GM18867 (cell line): Measurements from ENCODE around the gene PRX.
"Not testable (repeated sequence)": the region's sequence is repeated elsewhere in the genome, so short reads cannot be mapped to it uniquely, and the experiment has no call there.

Experiments used
- ATAC-seq: cut with Tn5 transposase; IDR thresholded peaks from one replicate; pipeline ENCODE4 v1.9.1; 2021; ENCODE audit warnings: mild to moderate bottlenecking, moderate library complexity; ENCODE audit not compliant: unreplicated experiment

Gene PRX

DNA sequence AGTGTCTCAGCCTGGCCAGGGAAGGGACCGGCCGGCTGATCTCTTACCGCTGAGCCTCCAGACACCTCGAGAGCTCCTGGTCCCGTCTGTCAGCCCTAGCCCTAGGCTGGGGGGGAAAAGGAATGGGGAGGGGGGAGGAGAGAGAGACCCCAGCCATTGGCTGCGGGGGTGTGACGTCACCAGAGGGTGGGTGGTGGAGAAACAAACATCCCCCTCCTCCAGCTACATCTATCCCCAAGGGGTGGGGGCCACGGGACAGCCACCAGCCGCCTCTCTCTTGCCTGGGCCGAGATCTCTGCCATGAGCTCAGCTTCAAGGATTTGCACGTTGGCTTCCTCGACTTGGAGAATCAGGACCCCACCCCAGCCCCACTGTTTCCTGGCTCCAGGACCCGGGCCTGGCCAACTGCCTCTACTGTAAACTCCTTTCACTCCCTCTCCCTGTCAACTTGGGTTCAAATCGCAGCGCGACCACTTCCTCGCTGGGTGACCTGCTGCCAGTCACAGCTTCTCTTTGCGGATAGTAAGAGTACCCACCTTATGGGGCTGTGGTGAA is at the start of gene PRX:
TSS of gene PRX (minus strand) at position 88 of the 555 bp plus-strand sequence. CDS start 5,446 bp downstream, outside the sequence.
- ATAC-seq: no peak

DNA sequence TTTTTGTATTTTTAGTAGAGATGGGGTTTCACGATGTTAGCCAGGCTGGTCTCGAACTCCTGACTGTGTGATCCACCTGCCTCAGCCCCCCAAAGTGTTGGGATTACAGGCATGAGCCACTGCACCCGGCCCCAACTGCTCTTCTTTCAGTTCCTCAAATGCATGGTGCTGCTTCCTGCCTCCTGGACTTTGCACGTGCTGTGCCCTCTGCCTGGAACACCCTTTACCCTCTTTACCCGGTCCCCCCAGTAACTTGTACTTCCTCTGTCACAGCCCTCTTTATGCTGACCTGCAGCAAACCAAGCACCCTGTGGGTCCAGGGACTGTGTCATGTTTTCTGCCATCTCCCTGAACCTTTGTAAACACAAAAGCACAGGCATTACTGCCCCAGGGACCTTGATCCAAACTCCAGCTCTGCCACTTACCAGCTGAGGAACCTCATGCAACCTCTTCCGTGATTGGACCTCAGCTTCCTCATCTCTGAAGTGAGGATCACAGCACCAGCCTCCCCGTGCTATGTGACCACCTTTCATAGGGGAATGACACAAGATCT is 48.6 kb upstream of the PRX start:
- no peak for ATAC-seq

- ATAC-seq: no peak
Observed at GRCh38 chr19:40460185-40460584, 47.0 kb upstream of the PRX start.

- ATAC-seq: no peak
Observed at GRCh38 chr19:40458597-40458974, 45.4 kb upstream of the PRX start.

DNA sequence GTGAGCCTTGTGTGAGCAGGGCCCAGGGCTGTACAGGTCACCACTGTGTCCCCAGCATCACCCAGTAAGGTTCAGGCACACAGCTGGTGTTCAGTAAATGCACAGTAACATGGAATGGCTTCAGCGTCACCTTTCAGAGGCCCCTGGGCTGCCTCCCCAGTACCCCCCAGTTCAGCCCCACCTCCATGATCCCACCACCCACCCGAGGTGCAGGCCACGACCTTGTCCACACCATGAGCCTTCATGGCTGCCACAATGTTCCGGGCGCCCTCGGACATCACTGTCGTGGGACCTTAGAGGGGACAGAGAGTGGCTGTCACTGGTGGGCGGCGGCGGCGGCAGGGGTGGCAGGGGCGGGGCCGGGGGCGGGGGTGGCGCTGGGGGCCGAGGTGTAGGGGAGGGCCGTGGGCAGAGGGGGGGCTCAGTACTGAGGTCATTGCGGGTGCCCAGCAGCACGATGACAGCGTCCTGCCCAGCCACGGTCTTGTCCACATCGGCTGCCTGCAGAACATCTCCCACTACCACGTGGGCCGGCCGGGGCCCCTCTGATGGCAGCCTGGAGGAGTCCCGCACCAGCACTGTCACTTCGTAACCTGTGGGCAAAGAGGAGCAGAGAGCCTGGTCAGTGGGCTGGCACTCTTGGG is 44.9 kb upstream of the PRX start:
- no peak for ATAC-seq

DNA sequence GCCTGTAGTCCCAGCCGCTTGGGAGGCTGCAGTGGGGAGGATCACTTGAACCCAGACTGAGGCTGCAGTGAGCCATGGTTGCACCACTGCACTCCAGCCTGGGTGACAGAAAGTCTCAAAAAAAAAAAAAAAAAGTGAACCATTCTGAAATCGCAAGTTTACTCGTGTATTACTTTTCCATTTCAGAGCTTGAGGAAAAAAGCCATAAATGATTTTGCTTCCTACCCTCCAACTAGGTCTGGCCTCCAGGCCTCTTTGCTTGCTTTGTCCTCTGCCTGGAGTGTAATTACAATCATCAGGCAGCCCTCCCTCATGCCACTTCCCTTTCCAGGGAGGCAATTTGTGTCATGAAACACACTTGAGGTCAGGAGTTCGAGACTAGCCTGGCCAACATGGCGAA is 43.9 kb upstream of the PRX start:
- ATAC-seq: no peak

- ATAC-seq: not testable (repeated sequence)
Observed at GRCh38 chr19:40453943-40454342, 40.8 kb upstream of the PRX start.

DNA sequence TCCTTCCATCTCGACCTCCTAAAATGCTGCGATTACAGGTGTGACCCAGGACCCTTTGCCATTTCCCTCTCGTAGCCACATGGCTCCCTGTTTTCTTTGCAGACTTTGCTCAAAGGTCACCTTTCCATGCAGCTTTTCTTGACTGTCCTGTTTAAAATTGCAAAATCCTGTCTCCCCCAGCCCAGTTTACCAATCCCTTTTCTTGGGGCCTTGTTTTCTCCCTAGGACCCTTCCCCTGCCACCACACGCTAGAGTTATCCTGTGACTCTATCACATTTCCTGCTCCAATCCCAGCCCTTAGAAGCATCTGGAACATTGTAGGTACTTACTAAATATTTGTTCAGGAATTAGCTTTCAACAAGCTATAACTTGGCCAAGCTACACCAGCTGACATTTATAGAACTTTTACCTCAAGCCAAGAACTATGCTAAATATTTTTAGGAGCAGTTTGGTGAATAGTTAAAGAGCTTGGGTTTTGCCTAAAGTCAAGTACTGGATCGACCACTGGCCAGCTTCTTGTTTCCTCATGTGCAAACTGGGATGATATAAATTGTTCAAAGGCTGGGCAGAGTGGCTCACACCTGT is 40.1 kb upstream of the PRX start:
- ATAC-seq: no peak

- ATAC-seq: no peak
Observed at GRCh38 chr19:40452016-40452415, 38.8 kb upstream of the PRX start.

- no peak for ATAC-seq
Observed at GRCh38 chr19:40450664-40451063, 37.5 kb upstream of the PRX start.

DNA sequence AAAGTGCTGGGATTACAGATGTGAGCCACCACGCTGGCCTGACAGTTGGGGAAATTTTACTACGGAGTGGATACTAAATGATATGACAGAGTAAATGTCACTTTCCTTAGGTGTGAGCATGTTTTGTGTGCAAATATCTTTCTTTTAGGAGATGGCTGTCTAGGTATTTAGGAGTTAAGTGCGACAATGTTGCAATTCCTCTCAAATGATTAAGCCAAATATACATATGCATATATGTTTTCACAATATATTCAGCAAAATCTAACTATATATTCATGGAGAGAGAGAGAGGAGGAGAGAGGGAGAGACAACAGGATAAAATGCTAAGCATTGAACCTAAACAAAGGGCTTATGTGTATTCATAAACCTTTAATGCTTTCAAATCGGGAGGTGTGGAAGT is 36.3 kb upstream of the PRX start:
- ATAC-seq: no peak

GRCh38 chr19:40446263-40446784 is 33.1 kb upstream of the PRX start:
- ATAC-seq: no peak

GRCh38 chr19:40445780-40446262 is 32.6 kb upstream of the PRX start:
- ATAC-seq: no peak

- no peak for ATAC-seq
Observed at GRCh38 chr19:40444825-40445312, 31.7 kb upstream of the PRX start.

- ATAC-seq: peak; percentile 67
Observed at GRCh38 chr19:40444000-40444824, 31.0 kb upstream of the PRX start, which contains the start of gene SERTAD3. Gene SERTAD3 (minus strand): TSS chr19:40444335. CDS start chr19:40442080, 2,255 bp downstream.

DNA sequence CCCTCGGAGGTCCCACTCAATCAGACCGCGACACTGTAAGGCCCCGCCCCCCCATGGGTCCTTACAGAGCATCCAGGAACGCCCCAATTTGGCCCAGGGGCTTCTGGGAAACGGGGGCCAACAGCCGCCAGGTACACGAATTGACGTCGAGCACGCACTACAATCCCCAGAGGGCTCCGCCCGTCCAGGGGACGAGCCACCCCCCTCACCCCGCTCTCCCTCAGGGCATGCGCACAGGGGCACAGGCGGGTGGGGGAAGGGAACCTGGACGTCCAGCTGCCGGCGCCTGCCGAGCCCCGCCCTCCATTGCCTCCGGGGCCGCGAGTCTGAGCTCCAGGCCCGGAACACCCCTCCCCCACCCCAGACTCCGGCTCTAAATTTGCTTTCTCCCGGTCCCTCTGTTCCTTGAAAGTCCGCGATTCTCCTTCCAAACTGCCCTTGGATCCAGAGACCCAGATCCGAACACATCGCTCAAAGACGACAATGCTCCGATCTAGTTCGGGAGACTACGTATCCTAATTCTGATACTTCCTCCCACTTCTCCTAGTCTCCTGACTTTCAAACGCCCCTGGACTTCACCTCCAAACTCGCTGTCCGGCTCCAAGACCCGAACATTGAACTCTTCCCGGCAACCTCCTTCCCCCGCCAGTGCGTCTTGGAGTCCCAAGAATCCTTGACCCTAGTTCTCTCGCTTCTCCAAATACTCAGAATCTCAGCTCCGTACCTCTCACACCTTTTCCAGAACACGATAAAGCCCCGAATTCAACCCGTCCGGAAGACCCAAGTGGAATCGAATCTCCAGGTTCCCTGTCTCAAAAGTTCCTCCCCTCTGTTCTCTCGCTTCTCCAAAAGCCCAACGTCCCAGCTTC is 30.2 kb upstream of the PRX start:
- ATAC-seq: peak; percentile 67

GRCh38 chr19:40442328-40443130 is 29.4 kb upstream of the PRX start:
- ATAC-seq: no peak

GRCh38 chr19:40441719-40442253 is 28.6 kb upstream of the PRX start:
- no peak for ATAC-seq

DNA sequence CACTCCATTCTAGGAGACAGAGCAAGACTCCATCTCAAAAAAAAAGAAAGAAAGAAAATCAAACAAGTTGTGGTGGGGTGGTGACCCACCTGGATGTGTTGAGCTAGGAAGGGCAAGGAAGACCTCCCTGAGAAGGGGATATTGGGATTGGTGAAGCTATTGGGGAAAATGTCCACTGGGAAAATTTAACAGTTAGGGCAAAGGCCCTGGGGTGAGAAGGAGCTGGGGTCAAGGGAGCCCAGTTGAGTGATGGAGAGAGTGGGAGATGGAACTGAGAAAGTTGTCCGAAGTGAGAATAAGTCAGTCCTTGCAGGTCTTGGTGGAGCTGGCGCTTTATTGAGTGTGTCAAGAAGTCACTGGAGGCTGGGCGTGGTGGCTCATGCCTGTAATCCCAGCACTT is 25.1 kb upstream of the PRX start:
- ATAC-seq: no peak
